CD4-positive, CD25-positive, alpha-beta regulatory T cell (primary cell): ENCODE measurements around the gene PLCH2. TPM values are rescaled to one million over a fixed set of nuclear protein-coding genes. Genes with fewer than 3 reads are reported as not detected.

ENCODE experiments used
- ATAC-seq, 2 donors: fragments of 150-1000 bp; cut with Tn5 transposase; one replicate each; pipeline ENCODE4 v1.10.0; 2021; ENCODE audit warnings: low read depth in 2 of 2, moderate number of reproducible peaks in 2 of 2, moderate library complexity in 1 of 2
- DNase-seq, 3 donors: peaks; one replicate each; pipeline versions ENCODE4 v3.0.0 to v3.0.0-alpha.2; 2012 to 2022; ENCODE audit warnings: mixed read lengths in 1 of 3
- H3K27ac ChIP-seq: one replicate; pipeline ENCODE4 v1.7.0; 2013; ENCODE audit warnings: mild to moderate bottlenecking, low read length; ENCODE audit not compliant: insufficient read depth, poor library complexity, severe bottlenecking
- H3K27me3 ChIP-seq: one replicate; pipeline ENCODE4 v1.7.0; 2013; ENCODE audit warnings: low read length; ENCODE audit not compliant: control insufficient read depth, insufficient read depth
- H3K36me3 ChIP-seq: one replicate; pipeline ENCODE4 v1.7.0; 2013; ENCODE audit warnings: mild to moderate bottlenecking, low read length, moderate library complexity; ENCODE audit not compliant: control insufficient read depth, insufficient read depth
- H3K4me1 ChIP-seq: 2 replicates; pipeline ENCODE4 v1.7.0; 2013; ENCODE audit warnings: mild to moderate bottlenecking, low read length; ENCODE audit not compliant: insufficient read depth, control insufficient read depth, poor library complexity, severe bottlenecking
- H3K4me3 ChIP-seq: one replicate; pipeline ENCODE4 v1.7.0; 2013; ENCODE audit warnings: low read depth, mild to moderate bottlenecking, low read length, moderate library complexity
- H3K9me3 ChIP-seq, 2 experiments: 1 replicate in 1 of 2; 2 replicates in 1 of 2; pipeline ENCODE4 v1.7.0; 2013; ENCODE audit warnings: low read length in 2 of 2, mild to moderate bottlenecking in 1 of 2, moderate library complexity in 1 of 2; ENCODE audit not compliant: control insufficient read depth in 2 of 2
- H3K27ac Mint-ChIP-seq, 3 donors: one replicate each; pipeline ENCODE4 v1.8.0; 2020 to 2022; ENCODE audit warnings: mild to moderate bottlenecking in 3 of 3, mixed read lengths in 3 of 3, moderate library complexity in 2 of 3
- H3K27me3 Mint-ChIP-seq: one replicate; pipeline ENCODE4 v1.8.0; 2022; ENCODE audit warnings: mild to moderate bottlenecking, mixed read lengths
- H3K36me3 Mint-ChIP-seq: one replicate; pipeline ENCODE4 v1.8.0; 2020; ENCODE audit warnings: mixed read lengths
- H3K4me1 Mint-ChIP-seq, 4 donors: one replicate each; pipeline ENCODE4 v1.8.0; 2020 to 2022; ENCODE audit warnings: mixed read lengths in 4 of 4, mild to moderate bottlenecking in 1 of 4
- H3K4me3 Mint-ChIP-seq, 4 donors: one replicate each; pipeline ENCODE4 v1.8.0; 2020 to 2022; ENCODE audit warnings: mild to moderate bottlenecking in 4 of 4, mixed read lengths in 4 of 4, moderate library complexity in 3 of 4
- H3K9me3 Mint-ChIP-seq, 7 donors: one replicate each; pipeline ENCODE4 v1.8.0; 2020 to 2022; ENCODE audit warnings: mixed read lengths in 7 of 7, mild to moderate bottlenecking in 3 of 7, moderate library complexity in 2 of 7
- polyA plus RNA-seq, 4 donors: library from polyadenylated mRNA; unstranded; fragments of 300-500 nt; fragmentation: Illumina TruSeq; gene quantifications; one replicate each; pipeline ENCODE4 v1.2.3, GENCODE V29; 2021
- total RNA-seq: library from RNA; stranded (reverse); gene quantifications from one replicate; pipeline ENCODE4 v1.2.3, GENCODE V29; 2022

The PLCH2 gene
- total and polyA plus RNA-seq, 5 donors from 2014 or later, result 0.35 to 43.4 (median 1.1) TPM

DNA sequence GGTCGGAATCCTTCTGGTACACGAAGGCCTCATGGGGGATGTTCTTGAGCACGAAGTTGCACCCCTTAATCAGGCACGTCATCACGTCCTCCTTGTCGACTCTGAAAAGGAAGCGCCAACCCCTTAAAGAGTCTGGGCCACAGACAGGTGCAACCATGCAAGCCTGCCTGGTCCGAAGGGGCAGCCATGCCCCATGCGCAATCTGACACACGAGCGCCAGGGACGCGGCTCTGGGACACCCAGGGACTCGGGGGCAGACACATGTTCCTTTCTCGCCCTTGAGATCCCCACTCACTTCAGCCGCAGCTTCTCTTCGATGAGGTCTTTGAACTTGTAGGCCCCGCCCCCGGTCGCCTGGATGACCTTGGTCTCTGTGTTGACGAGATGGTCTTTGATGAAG is 44.7 kb downstream of the PLCH2 start:
- H3K27ac ChIP-seq, result no peak overlapping the region
- H3K27me3 Mint-ChIP-seq, result no peaks in the 10 kb centered on the region
- H3K9me3 Mint-ChIP-seq, result no peaks in the 10 kb centered on the region
- H3K4me1 Mint-ChIP-seq, result peaks cover 18 to 33% (median 28%) of the 10 kb centered on the region in 4 donors
- no peaks in the 10 kb centered on the region for H3K9me3 ChIP-seq
- no peaks in the 10 kb centered on the region for H3K27me3 ChIP-seq
- H3K36me3 Mint-ChIP-seq, result peaks cover 7% of the 10 kb centered on the region
- H3K36me3 ChIP-seq, result peaks cover 58% of the 10 kb centered on the region
- H3K27ac Mint-ChIP-seq, result peak overlapping the region in 1 of 3 donors; percentile 25
- peaks cover 35% of the 10 kb centered on the region for H3K4me1 ChIP-seq
- H3K4me3 ChIP-seq, result no peak overlapping the region
- ATAC-seq (no peak), DNase-seq (no peak)
- H3K4me3 Mint-ChIP-seq, result no peak overlapping the region

DNA sequence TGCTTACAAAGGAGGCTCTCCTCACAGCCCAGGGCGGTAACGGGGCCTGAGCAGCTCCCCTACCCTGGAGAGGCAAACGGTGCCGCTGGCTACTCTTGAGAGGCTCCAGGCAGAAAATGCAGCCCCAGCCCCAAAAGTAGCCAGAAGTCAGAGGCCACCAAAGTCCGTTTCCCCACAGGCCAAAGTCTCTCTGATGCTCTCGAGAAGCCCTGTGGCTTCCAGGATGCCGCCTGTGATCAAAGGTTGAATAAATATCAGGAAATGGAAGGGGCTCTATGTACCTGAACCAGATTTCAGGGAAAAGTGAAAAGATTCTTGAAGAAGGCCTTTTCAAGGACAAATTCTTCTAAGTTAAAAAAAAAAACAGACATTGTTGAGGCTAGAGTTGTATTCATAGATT is 46.1 kb downstream of the PLCH2 start:
- peaks cover 7% of the 10 kb centered on the region for H3K36me3 Mint-ChIP-seq
- H3K9me3 Mint-ChIP-seq, result no peaks in the 10 kb centered on the region
- peaks cover 46% of the 10 kb centered on the region for H3K36me3 ChIP-seq
- peak overlapping the region; percentile 2 for H3K27ac ChIP-seq
- H3K4me3 ChIP-seq, result no peak overlapping the region
- H3K9me3 ChIP-seq, result no peaks in the 10 kb centered on the region
- peaks cover 43% of the 10 kb centered on the region for H3K4me1 ChIP-seq
- peak overlapping the region in 2 of 3 donors; percentile 89 to 99 for H3K27ac Mint-ChIP-seq
- no peaks in the 10 kb centered on the region for H3K27me3 ChIP-seq
- peaks cover 6% of the 10 kb centered on the region for H3K27me3 Mint-ChIP-seq
- no peak for ATAC-seq
- H3K4me3 Mint-ChIP-seq, result peak overlapping the region in 2 of 4 donors; percentile 2 to 99
- H3K4me1 Mint-ChIP-seq, result peaks cover 18 to 39% (median 31%) of the 10 kb centered on the region in 4 donors
- DNase-seq, result no peak

DNA sequence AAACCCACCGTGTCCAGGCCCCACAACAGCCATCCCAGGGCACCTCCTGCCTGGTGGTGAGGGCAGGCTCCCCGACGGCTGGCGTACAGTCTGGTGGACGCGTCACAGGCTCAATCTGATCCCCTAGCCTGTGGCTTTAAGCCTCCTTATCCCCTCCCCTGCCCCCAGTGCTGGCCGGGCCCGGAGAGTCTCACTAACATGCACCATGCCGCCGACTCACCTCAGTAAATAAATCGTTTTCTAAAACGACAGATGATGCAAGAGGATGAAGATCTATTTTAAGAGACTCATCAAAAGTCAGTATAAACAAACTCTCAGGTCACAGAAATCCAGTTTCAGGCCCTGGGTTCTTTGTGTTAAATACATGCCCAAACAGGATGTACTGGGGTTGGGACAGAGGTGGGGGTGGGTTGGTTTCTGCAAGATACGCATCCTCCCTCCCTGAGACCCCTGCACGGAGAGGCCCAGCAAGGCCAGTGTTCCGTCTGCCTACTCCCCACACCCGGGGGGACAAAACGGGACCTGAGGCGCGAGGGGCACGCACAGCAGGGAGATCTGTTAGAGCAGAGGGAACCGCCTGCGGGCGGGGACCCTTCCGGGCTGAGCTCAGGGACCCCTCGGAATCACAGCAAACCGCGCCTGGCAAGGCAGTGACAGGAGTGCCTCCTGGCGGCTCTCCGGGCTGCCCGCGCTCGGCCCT is 47.3 kb downstream of the PLCH2 start:
- Histone ChIP-seq H3K27me3 (no peaks in the 10 kb centered on the region), H3K4me1 (peaks cover 43% of the 10 kb centered on the region), H3K9me3 (no peaks in the 10 kb centered on the region), H3K4me3 (peak overlapping the region; percentile 84), H3K36me3 (peaks cover 35% of the 10 kb centered on the region), H3K27ac (peak overlapping the region; percentile 80)
- peaks cover 8% of the 10 kb centered on the region for H3K27me3 Mint-ChIP-seq
- peak overlapping the region; percentile 89 to 99 (median 97) for H3K27ac Mint-ChIP-seq
- peak overlapping the region; percentile 93 to 99 (median 96) for H3K4me3 Mint-ChIP-seq
- peaks cover 7% of the 10 kb centered on the region for H3K36me3 Mint-ChIP-seq
- H3K4me1 Mint-ChIP-seq, result peaks cover 18 to 42% (median 31%) of the 10 kb centered on the region in 4 donors
- ATAC-seq (no peak), DNase-seq (peak in 1 of 3 donors; percentile 76)
- no peaks in the 10 kb centered on the region for H3K9me3 Mint-ChIP-seq

DNA sequence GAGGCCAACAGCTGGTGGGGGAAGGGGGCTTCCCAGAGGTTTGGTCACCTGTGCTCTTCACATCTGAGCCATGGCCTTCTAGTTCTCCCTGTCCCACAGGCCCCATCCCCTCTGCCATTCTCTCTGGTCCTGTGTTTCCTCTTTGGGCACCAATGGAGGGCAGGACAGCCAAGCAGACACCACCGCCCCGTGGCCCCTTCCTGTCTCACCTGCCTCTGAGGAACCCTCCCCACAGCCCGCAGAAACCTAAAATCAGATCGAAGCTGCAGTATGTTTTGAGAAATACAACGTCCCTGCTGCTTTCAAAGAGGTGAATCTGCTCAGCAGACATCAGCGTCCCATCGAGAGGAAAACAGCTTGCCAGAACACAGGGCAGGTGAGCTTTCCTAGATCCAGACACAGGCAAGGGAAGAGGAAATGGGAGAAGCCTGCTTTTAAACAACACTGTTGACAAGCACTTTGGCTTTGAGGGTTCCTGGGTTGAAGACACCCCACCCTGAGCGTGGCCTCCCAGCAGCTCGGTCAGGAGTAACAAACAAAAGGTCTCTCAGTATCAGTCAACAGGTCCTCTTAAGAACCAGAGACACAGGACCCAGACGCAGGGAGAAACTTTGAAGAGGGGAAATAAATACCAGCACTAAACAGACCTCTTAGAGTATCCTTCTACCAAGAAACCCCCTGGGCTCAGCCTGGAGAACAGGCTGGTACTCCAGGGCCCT is 48.0 kb downstream of the PLCH2 start:
- no peaks in the 10 kb centered on the region for H3K9me3 ChIP-seq
- H3K4me3 Mint-ChIP-seq, result peak overlapping the region; percentile 93 to 99 (median 96)
- peak overlapping the region; percentile 80 for H3K27ac ChIP-seq
- peak overlapping the region; percentile 89 to 99 (median 97) for H3K27ac Mint-ChIP-seq
- no peaks in the 10 kb centered on the region for H3K9me3 Mint-ChIP-seq
- H3K27me3 Mint-ChIP-seq, result peaks cover 15% of the 10 kb centered on the region
- H3K4me3 ChIP-seq, result peak overlapping the region; percentile 84
- H3K4me1 Mint-ChIP-seq, result peaks cover 18 to 49% (median 34%) of the 10 kb centered on the region in 4 donors
- H3K36me3 Mint-ChIP-seq, result peaks cover 7% of the 10 kb centered on the region
- peaks cover 50% of the 10 kb centered on the region for H3K4me1 ChIP-seq
- DNase-seq, result peak; percentile 18 to 86 (median 67)
- H3K36me3 ChIP-seq, result peaks cover 28% of the 10 kb centered on the region
- peak; percentile 9 to 22 for ATAC-seq
- H3K27me3 ChIP-seq, result no peaks in the 10 kb centered on the region

DNA sequence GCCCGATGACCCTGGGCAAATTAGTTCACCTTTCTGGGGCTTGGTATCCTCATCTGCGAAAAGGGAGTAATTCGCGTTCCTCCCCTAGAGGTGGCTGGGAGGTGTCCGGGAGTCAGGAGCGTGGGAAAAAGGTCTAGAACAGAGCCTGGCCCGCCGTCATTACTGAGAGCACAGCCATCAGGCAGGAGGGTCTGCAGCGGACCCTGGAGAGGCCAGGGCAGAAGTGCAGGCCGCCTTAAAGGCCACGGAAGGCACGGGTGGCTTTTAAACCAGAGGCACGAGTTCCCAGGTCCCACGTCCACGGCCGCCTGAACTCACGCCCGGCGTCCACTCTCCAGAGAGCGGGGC is 49.5 kb downstream of the PLCH2 start:
- peaks cover 14% of the 10 kb centered on the region for H3K36me3 ChIP-seq
- Mint-ChIP-seq H3K4me1 (peaks cover 18 to 50% (median 34%) of the 10 kb centered on the region in 4 donors), H3K27me3 (peaks cover 17% of the 10 kb centered on the region), H3K36me3 (peaks cover 7% of the 10 kb centered on the region), H3K9me3 (no peaks in the 10 kb centered on the region), H3K4me3 (peak overlapping the region; percentile 93 to 99 (median 96)), H3K27ac (peak overlapping the region; percentile 66 to 97 (median 89))
- DNase-seq (no peak), ATAC-seq (no peak)
- H3K4me1 ChIP-seq, result peaks cover 63% of the 10 kb centered on the region
- peak overlapping the region; percentile 80 for H3K27ac ChIP-seq
- peak overlapping the region; percentile 84 for H3K4me3 ChIP-seq
- no peaks in the 10 kb centered on the region for H3K27me3 ChIP-seq
- no peaks in the 10 kb centered on the region for H3K9me3 ChIP-seq

DNA sequence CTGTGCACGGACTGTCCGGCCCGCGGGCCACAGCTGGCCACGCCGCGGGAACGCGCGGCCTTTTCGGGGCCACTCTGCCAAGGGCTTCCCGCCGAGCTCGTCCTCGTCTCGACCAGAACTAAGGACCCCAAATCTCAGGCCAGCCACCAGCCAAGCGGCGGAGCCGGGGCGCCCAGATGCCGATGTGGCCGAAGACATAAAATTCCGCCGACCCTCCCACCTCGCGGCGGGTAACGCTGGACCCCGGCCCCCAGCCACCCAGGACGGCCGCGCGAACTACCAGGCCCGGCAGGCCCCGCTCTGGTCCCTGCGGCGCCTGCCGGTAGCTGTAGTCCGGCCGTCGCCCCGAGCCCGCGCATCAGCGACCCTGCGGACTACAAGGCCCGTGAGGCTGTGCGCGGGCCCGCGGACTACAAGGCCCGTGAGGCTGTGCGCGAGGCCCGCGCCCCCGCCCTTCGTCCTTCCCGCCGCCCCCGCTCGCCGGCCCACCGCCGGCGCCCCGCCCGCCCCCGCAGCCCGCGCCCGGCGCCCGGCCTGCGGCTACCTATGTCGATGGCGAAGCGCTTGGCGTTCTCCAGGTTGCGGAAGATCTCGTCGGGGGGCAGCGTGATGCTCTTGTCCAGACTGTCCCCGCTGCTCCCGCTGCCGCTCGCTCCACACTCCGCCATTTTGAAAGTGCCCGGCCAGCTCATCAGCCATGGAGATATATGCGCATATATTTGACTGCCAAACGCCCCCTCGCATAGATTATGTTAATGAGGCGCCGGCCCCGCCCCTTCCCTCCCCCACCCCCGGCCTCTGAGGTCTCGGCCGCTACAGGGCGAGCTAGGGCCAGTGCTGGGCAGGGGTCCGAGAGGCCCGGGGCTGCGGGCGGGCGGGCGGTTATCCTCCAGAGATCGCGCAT is 50.1 kb downstream of the PLCH2 start, which contains the start of gene PANK4:
TSS of gene PANK4 (minus strand) at position 677 of the 904 bp plus-strand sequence. CDS start at position 668, 9 bp downstream.
- Histone ChIP-seq H3K4me3 (peak within 1 kb of the TSS; percentile 84), H3K27ac (peak within 1 kb of the TSS; percentile 80), H3K4me1 (peaks cover 69% of the 10 kb centered on the region), H3K27me3 (no peaks in the 10 kb centered on the region), H3K9me3 (no peaks in the 10 kb centered on the region), H3K36me3 (peaks cover 7% of the 10 kb centered on the region)
- H3K9me3 Mint-ChIP-seq, result no peaks in the 10 kb centered on the region
- H3K36me3 Mint-ChIP-seq, result peaks cover 2% of the 10 kb centered on the region
- peak; percentile 84 to 97 (median 89) for DNase-seq
- peak within 1 kb of the TSS; percentile 79 to 98 (median 90) for H3K27ac Mint-ChIP-seq
- peak within 1 kb of the TSS; percentile 93 to 99 (median 96) for H3K4me3 Mint-ChIP-seq
- H3K27me3 Mint-ChIP-seq, result peaks cover 23% of the 10 kb centered on the region
- peak; percentile 91 to 95 for ATAC-seq
- peaks cover 18 to 55% (median 34%) of the 10 kb centered on the region in 4 donors for H3K4me1 Mint-ChIP-seq
